ENCODE measurements around the gene ACACB. TPM values are rescaled to one million over a fixed set of nuclear protein-coding genes. Genes with fewer than 3 reads are reported as not detected.

The ACACB gene
- total RNA-seq, 1 experiment from 2014 or later: 8.2 TPM

GRCh38 chr12:109270494-109270893 lies 154.1 kb downstream of the ACACB start:
- H3K27me3 ChIP-seq (replicated peaks; ENCODE audit: insufficient read depth, low read depth, low read length, poor library complexity): no peaks in the 10 kb centered on the region
- BruUV-seq (replicated peaks): no TSS peak
- CTCF ChIA-PET: no interaction called here

GRCh38 chr12:109271418-109271817 lies 155.0 kb downstream of the ACACB start:
- TF ChIP-seq EZH2 (IDR thresholded peaks at IDR 0.05; ENCODE audit: borderline replicate concordance, low read depth, low read length, poor library complexity, severe bottlenecking) (no peak), CTCF (conservative IDR thresholded peaks at IDR 0.05; ENCODE audit: low read depth, low read length) (no peak)
- H3K4me3 ChIP-seq (ENCODE audit: low read depth, low read length, poor library complexity, severe bottlenecking): no peak overlapping the region
- DNase-seq (ENCODE audit: low spot score): no peak
- no peaks in the 10 kb centered on the region for H3K36me3 ChIP-seq (ENCODE audit: insufficient read depth, low read length, poor library complexity, severe bottlenecking)
- ChIA-PET CTCF (no interaction called here), POLR2A (ENCODE audit: low non-redundant PET) (no interaction called here)
- H3K27ac ChIP-seq (ENCODE audit: low read depth, low read length, poor library complexity, severe bottlenecking): no peak overlapping the region
- intact Hi-C loops (cut with micrococcal nuclease; ENCODE audit: unreplicated experiment): no loop called here
- H3K4me1 ChIP-seq (ENCODE audit: insufficient read depth, low read length, poor library complexity, severe bottlenecking): no peaks in the 10 kb centered on the region
- no TSS peak for BruUV-seq (replicated peaks)
- no peaks in the 10 kb centered on the region for H3K9me3 ChIP-seq (ENCODE audit: low read depth, low read length, poor library complexity, severe bottlenecking)
- H3K27me3 ChIP-seq (replicated peaks; ENCODE audit: insufficient read depth, low read depth, low read length, poor library complexity): no peaks in the 10 kb centered on the region

More at GRCh38 chr12:109270494-109270893, 154.1 kb downstream of the ACACB start:
- TF ChIP-seq EZH2 (IDR thresholded peaks at IDR 0.05; ENCODE audit: borderline replicate concordance, low read depth, low read length, poor library complexity, severe bottlenecking) (no peak), CTCF (conservative IDR thresholded peaks at IDR 0.05; ENCODE audit: low read depth, low read length) (no peak)
- Histone ChIP-seq H3K4me1 (ENCODE audit: insufficient read depth, low read length, poor library complexity, severe bottlenecking) (no peaks in the 10 kb centered on the region), H3K27ac (ENCODE audit: low read depth, low read length, poor library complexity, severe bottlenecking) (no peak overlapping the region), H3K36me3 (ENCODE audit: insufficient read depth, low read length, poor library complexity, severe bottlenecking) (no peaks in the 10 kb centered on the region), H3K9me3 (ENCODE audit: low read depth, low read length, poor library complexity, severe bottlenecking) (no peaks in the 10 kb centered on the region), H3K4me3 (ENCODE audit: low read depth, low read length, poor library complexity, severe bottlenecking) (no peak overlapping the region)
- POLR2A ChIA-PET (ENCODE audit: low non-redundant PET): no interaction called here
- no peak for DNase-seq (ENCODE audit: low spot score)
- intact Hi-C loops (cut with micrococcal nuclease; ENCODE audit: unreplicated experiment): no loop called here

- H3K4me3 ChIP-seq (ENCODE audit: low read depth, low read length, poor library complexity, severe bottlenecking): no peak overlapping the region
- DNase-seq (ENCODE audit: low spot score): no peak
- intact Hi-C loops (cut with micrococcal nuclease; ENCODE audit: unreplicated experiment): no loop called here
- no peak for TF ChIP-seq CTCF (conservative IDR thresholded peaks at IDR 0.05; ENCODE audit: low read depth, low read length)
- no peak for TF ChIP-seq EZH2 (IDR thresholded peaks at IDR 0.05; ENCODE audit: borderline replicate concordance, low read depth, low read length, poor library complexity, severe bottlenecking)
- no peaks in the 10 kb centered on the region for H3K36me3 ChIP-seq (ENCODE audit: insufficient read depth, low read length, poor library complexity, severe bottlenecking)
- H3K4me1 ChIP-seq (ENCODE audit: insufficient read depth, low read length, poor library complexity, severe bottlenecking): no peaks in the 10 kb centered on the region
- no TSS peak for BruUV-seq (replicated peaks)
- POLR2A ChIA-PET (ENCODE audit: low non-redundant PET): no interaction called here
- CTCF ChIA-PET: no interaction called here
- H3K27me3 ChIP-seq (replicated peaks; ENCODE audit: insufficient read depth, low read depth, low read length, poor library complexity): no peaks in the 10 kb centered on the region
- H3K9me3 ChIP-seq (ENCODE audit: low read depth, low read length, poor library complexity, severe bottlenecking): no peaks in the 10 kb centered on the region
- H3K27ac ChIP-seq (ENCODE audit: low read depth, low read length, poor library complexity, severe bottlenecking): no peak overlapping the region
Observed at GRCh38 chr12:109273354-109273753, 157.0 kb downstream of the ACACB start.

All from A673 (cell line).